Measurements from ENCODE around the gene ZFAND4. TPM values are rescaled to one million over a fixed set of nuclear protein-coding genes. Genes with fewer than 3 reads are reported as not detected.

Gene ZFAND4
- total RNA-seq, 1 experiment from 2014 or later, result 17.2 TPM

DNA sequence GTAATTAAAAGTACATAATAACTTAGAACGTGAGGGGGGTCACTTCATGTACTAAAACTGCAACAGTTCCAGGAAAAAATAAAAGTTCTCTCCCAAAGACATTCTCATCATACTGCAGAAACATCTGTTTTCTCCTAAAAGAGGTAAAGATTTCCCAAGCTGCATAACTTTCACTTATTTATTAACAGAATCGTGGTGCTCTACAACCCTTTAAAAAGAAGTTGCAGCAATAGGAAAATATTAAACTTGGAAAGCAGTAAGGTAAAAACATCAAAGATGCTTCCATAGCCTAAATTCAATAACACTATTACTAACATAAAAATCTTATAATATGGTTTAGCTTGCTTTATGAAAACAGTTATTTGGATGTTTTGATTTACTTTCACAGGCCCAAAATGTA lies 23.3 kb downstream of the ZFAND4 start:
- no peak overlapping the region for H3K4ac ChIP-seq (ENCODE audit: low read depth, low read length)
- no peaks in the 10 kb centered on the region; a peak in 1 of 4 replicates for H3K4me1 Mint-ChIP-seq
- H2AFZ ChIP-seq (ENCODE audit: low read length), result no peak overlapping the region

More for the DNA sequence above, 23.3 kb downstream of the ZFAND4 start:
- H3K23me2 ChIP-seq (ENCODE audit: insufficient read length, low read depth, low read length, poor library complexity, severe bottlenecking), result no peaks in the 10 kb centered on the region
- no peak overlapping the region for H3K4me2 ChIP-seq (ENCODE audit: insufficient read depth, insufficient read length, low read length)
- H3K18ac ChIP-seq (ENCODE audit: insufficient read length, low read depth, low read length), result no peak overlapping the region
- no peaks in the 10 kb centered on the region for H3K4me1 ChIP-seq (ENCODE audit: insufficient read depth, low read length)
- H3K9me3 Mint-ChIP-seq, result no peaks in the 10 kb centered on the region
- H2BK5ac ChIP-seq (ENCODE audit: insufficient read length, low read length), result no peak overlapping the region
- H3K79me2 ChIP-seq (ENCODE audit: insufficient read depth, low read length), result no peaks in the 10 kb centered on the region
- H3K27me3 Mint-ChIP-seq (ENCODE audit: low read depth), result no peaks in the 10 kb centered on the region
- no peak for DNase-seq
- no peaks in the 10 kb centered on the region for H3K9me3 ChIP-seq (ENCODE audit: control insufficient read depth, low read depth, low read length)
- H3K27me3 ChIP-seq (ENCODE audit: insufficient read depth, low read length), result no peaks in the 10 kb centered on the region
- H3K56ac ChIP-seq (ENCODE audit: insufficient read length, low read depth, low read length), result no peak overlapping the region
- no peak overlapping the region for H3K27ac ChIP-seq (ENCODE audit: insufficient read length, low read depth, low read length)
- H4K8ac ChIP-seq (replicated peaks; ENCODE audit: insufficient read length, low read depth, low read length), result no peak overlapping the region
- no peak overlapping the region for H2AK5ac ChIP-seq (ENCODE audit: insufficient read length, low read length)
- H4K20me1 ChIP-seq (ENCODE audit: control insufficient read depth, insufficient read depth, insufficient read length), result no peaks in the 10 kb centered on the region
- H3K4me3 Mint-ChIP-seq, result no peak overlapping the region
- no peak overlapping the region for H4K91ac ChIP-seq (ENCODE audit: insufficient read length, low read depth, low read length)
- H3T11ph ChIP-seq (ENCODE audit: low read length), result no peak overlapping the region
- H2BK15ac ChIP-seq (ENCODE audit: low read depth, low read length), result no peak overlapping the region
- H2BK12ac ChIP-seq (ENCODE audit: insufficient read length, low read depth, low read length), result no peak overlapping the region
- no peak overlapping the region for H4K5ac ChIP-seq (ENCODE audit: insufficient read length, low read depth, low read length)
- no peak overlapping the region for H3K14ac ChIP-seq (ENCODE audit: insufficient read depth, low read length)
- H3K23ac ChIP-seq (ENCODE audit: insufficient read length, low read depth, low read length), result no peak overlapping the region
- H2BK120ac ChIP-seq (ENCODE audit: low read depth, low read length, poor library complexity, severe bottlenecking), result no peak overlapping the region
- no CpG with 5 or more reads among the region's 2 CpGs for WGBS (ENCODE audit: extremely low coverage, insufficient read length, low lambda C conversion rate)
- peaks cover 2 to 11% (median 5%) of the 10 kb centered on the region in 3 experiments; a peak in 4 of 7 replicates for H3K36me3 Mint-ChIP-seq (ENCODE audit: insufficient read depth in 1 of 3, low read depth in 3 of 3)
- no peak overlapping the region for H2BK20ac ChIP-seq (ENCODE audit: low read depth, low read length, poor library complexity, severe bottlenecking)
- no peaks in the 10 kb centered on the region for H3K79me1 ChIP-seq (ENCODE audit: insufficient read depth, low read depth, low read length, poor library complexity, severe bottlenecking)
- TF ChIP-seq, protein P1, sequence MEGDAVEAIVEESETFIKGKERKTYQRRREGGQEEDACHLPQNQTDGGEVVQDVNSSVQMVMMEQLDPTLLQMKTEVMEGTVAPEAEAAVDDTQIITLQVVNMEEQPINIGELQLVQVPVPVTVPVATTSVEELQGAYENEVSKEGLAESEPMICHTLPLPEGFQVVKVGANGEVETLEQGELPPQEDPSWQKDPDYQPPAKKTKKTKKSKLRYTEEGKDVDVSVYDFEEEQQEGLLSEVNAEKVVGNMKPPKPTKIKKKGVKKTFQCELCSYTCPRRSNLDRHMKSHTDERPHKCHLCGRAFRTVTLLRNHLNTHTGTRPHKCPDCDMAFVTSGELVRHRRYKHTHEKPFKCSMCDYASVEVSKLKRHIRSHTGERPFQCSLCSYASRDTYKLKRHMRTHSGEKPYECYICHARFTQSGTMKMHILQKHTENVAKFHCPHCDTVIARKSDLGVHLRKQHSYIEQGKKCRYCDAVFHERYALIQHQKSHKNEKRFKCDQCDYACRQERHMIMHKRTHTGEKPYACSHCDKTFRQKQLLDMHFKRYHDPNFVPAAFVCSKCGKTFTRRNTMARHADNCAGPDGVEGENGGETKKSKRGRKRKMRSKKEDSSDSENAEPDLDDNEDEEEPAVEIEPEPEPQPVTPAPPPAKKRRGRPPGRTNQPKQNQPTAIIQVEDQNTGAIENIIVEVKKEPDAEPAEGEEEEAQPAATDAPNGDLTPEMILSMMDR (conservative IDR thresholded peaks at IDR 0.05), result no peak
- no peak overlapping the region for H3K9ac ChIP-seq (ENCODE audit: extremely low read depth, insufficient read length, low read length)
- H3K27ac Mint-ChIP-seq, result no peak overlapping the region

Data from H9 (cell line).